ENCODE measurements around the gene TMEM256. TPM values are rescaled to one million over a fixed set of nuclear protein-coding genes. Genes with fewer than 3 reads are reported as not detected.

TMEM256 gene
- total and polyA plus RNA-seq, 2 experiments from 2014 or later = 40.1 to 59.3 TPM

DNA sequence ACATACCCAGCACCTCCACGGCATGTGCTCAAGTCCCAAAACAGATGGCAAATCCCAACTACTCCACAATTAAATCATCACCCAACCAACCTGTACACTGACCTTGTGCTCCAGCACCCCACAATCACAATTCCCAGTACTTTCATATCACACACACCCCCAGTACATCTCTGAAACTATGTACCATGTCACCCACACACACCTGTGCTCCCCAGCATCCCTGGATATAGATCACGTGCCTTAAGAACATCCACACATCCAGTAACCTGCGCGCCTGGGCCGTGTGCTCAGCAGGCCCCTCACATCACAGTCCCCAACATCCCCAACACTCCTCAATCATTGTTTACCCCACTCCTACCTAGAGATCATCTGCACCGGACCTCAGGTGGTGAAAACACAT lies 5.8 kb upstream of the TMEM256 start:
- in situ Hi-C loops (cut with MboI) = no loop called here
- H3K4me2 ChIP-seq (ENCODE audit: unreplicated experiment) = no peak overlapping the region
- no peak for DNase-seq
- no peak overlapping the region for H3K9ac ChIP-seq
- no peaks in the 10 kb centered on the region for H3K9me3 ChIP-seq (ENCODE audit: low read depth)
- H3F3A ChIP-seq (ENCODE audit: insufficient read depth) = peaks cover 12% of the 10 kb centered on the region
- H2AFZ ChIP-seq = no peak overlapping the region
- no peaks in the 10 kb centered on the region for H3K9me2 ChIP-seq (ENCODE audit: insufficient read depth)
- H3K4me3 ChIP-seq = no peak overlapping the region
- no peak overlapping the region for H3K27ac ChIP-seq
- TF ChIP-seq EZH2 (IDR thresholded peaks at IDR 0.05; ENCODE audit: insufficient read depth, poor library complexity, severe bottlenecking) (no peak), EZH2phosphoT487 (IDR thresholded peaks at IDR 0.05; ENCODE audit: insufficient read depth, low read depth) (no peak)
- no peaks in the 10 kb centered on the region for H4K20me1 ChIP-seq (ENCODE audit: insufficient read depth)
- no peaks in the 10 kb centered on the region; the same call in 1 of the 2 replicates for H3K79me2 ChIP-seq (ENCODE audit: insufficient read depth)
- no peaks in the 10 kb centered on the region for H3K36me3 ChIP-seq (ENCODE audit: low read depth)
- no peaks in the 10 kb centered on the region for H3K27me3 ChIP-seq (replicated peaks; ENCODE audit: insufficient read depth)
- peaks cover 16% of the 10 kb centered on the region for H3K4me1 ChIP-seq (ENCODE audit: insufficient read depth)
- WGBS, 2 experiments (ENCODE audit: low coverage in 1 of 2, low lambda C conversion rate in 2 of 2, missing lambda C conversion rate in 2 of 2) = 91 to 94% methylated on average over 6 of the region's 6 CpGs

DNA sequence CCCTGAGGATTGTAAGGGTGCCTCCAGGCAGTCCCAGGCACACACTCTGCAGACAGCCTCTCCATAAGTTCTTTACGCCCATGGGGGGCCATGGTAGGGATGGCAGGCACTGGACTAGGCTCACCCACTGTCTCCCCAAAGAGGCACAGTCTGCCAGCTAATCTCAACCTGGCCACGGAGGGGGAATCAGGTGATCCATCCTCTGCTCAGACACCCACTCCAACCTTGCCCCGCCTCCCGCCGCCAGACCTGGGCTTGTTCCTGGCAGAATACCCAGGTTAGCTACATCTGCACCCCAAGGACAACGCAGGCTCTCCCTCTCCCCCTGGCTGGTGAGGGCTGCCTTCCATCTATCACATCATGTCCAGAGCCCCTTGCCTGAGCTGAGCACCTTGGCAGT lies 5.0 kb upstream of the TMEM256 start:
- peaks cover 12% of the 10 kb centered on the region for H3F3A ChIP-seq (ENCODE audit: insufficient read depth)
- no peak overlapping the region for H3K4me2 ChIP-seq (ENCODE audit: unreplicated experiment)
- no peak overlapping the region for H3K27ac ChIP-seq
- in situ Hi-C loops (cut with MboI) = no loop called here
- H3K27me3 ChIP-seq (replicated peaks; ENCODE audit: insufficient read depth) = no peaks in the 10 kb centered on the region
- no peak overlapping the region for H2AFZ ChIP-seq
- H3K36me3 ChIP-seq (ENCODE audit: low read depth) = no peaks in the 10 kb centered on the region
- no peaks in the 10 kb centered on the region for H4K20me1 ChIP-seq (ENCODE audit: insufficient read depth)
- TF ChIP-seq EZH2 (IDR thresholded peaks at IDR 0.05; ENCODE audit: insufficient read depth, poor library complexity, severe bottlenecking) (no peak), EZH2phosphoT487 (IDR thresholded peaks at IDR 0.05; ENCODE audit: insufficient read depth, low read depth) (no peak)
- H3K9me3 ChIP-seq (ENCODE audit: low read depth) = no peaks in the 10 kb centered on the region
- H3K4me1 ChIP-seq (ENCODE audit: insufficient read depth) = peaks cover 16% of the 10 kb centered on the region
- WGBS, 2 experiments (ENCODE audit: low coverage in 1 of 2, low lambda C conversion rate in 2 of 2, missing lambda C conversion rate in 2 of 2) = 91% methylated on average over 6 of the region's 6 CpGs
- no peak overlapping the region for H3K4me3 ChIP-seq
- H3K79me2 ChIP-seq (ENCODE audit: insufficient read depth) = no peaks in the 10 kb centered on the region; the same call in 1 of the 2 replicates
- no peak overlapping the region for H3K9ac ChIP-seq
- H3K9me2 ChIP-seq (ENCODE audit: insufficient read depth) = no peaks in the 10 kb centered on the region
- no peak for DNase-seq

DNA sequence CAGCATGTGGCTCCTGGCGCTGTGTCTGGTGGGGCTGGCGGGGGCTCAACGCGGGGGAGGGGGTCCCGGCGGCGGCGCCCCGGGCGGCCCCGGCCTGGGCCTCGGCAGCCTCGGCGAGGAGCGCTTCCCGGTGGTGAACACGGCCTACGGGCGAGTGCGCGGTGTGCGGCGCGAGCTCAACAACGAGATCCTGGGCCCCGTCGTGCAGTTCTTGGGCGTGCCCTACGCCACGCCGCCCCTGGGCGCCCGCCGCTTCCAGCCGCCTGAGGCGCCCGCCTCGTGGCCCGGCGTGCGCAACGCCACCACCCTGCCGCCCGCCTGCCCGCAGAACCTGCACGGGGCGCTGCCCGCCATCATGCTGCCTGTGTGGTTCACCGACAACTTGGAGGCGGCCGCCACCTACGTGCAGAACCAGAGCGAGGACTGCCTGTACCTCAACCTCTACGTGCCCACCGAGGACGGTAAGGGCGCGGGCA lies 4.4 kb upstream of the TMEM256 start:
- H3F3A ChIP-seq (ENCODE audit: insufficient read depth) = peaks cover 12% of the 10 kb centered on the region
- H3K4me2 ChIP-seq (ENCODE audit: unreplicated experiment) = no peak overlapping the region
- H3K4me3 ChIP-seq = no peak overlapping the region
- no peak overlapping the region for H2AFZ ChIP-seq
- H3K9me3 ChIP-seq (ENCODE audit: low read depth) = no peaks in the 10 kb centered on the region
- no peak for TF ChIP-seq EZH2 (IDR thresholded peaks at IDR 0.05; ENCODE audit: insufficient read depth, poor library complexity, severe bottlenecking)
- no peak for TF ChIP-seq EZH2phosphoT487 (IDR thresholded peaks at IDR 0.05; ENCODE audit: insufficient read depth, low read depth)
- no peaks in the 10 kb centered on the region for H4K20me1 ChIP-seq (ENCODE audit: insufficient read depth)
- H3K9me2 ChIP-seq (ENCODE audit: insufficient read depth) = no peaks in the 10 kb centered on the region
- H3K27me3 ChIP-seq (replicated peaks; ENCODE audit: insufficient read depth) = no peaks in the 10 kb centered on the region
- no peak overlapping the region for H3K27ac ChIP-seq
- DNase-seq = no peak
- no peak overlapping the region for H3K9ac ChIP-seq
- H3K4me1 ChIP-seq (ENCODE audit: insufficient read depth) = peaks cover 11% of the 10 kb centered on the region
- WGBS, 2 experiments (ENCODE audit: low coverage in 1 of 2, low lambda C conversion rate in 2 of 2, missing lambda C conversion rate in 2 of 2) = 88 to 96% methylated on average over 15 to 46 of the region's 58 CpGs
- in situ Hi-C loops (cut with MboI) = no loop called here
- no peaks in the 10 kb centered on the region for H3K36me3 ChIP-seq (ENCODE audit: low read depth)
- H3K79me2 ChIP-seq (ENCODE audit: insufficient read depth) = no peaks in the 10 kb centered on the region; the same call in 1 of the 2 replicates

DNA sequence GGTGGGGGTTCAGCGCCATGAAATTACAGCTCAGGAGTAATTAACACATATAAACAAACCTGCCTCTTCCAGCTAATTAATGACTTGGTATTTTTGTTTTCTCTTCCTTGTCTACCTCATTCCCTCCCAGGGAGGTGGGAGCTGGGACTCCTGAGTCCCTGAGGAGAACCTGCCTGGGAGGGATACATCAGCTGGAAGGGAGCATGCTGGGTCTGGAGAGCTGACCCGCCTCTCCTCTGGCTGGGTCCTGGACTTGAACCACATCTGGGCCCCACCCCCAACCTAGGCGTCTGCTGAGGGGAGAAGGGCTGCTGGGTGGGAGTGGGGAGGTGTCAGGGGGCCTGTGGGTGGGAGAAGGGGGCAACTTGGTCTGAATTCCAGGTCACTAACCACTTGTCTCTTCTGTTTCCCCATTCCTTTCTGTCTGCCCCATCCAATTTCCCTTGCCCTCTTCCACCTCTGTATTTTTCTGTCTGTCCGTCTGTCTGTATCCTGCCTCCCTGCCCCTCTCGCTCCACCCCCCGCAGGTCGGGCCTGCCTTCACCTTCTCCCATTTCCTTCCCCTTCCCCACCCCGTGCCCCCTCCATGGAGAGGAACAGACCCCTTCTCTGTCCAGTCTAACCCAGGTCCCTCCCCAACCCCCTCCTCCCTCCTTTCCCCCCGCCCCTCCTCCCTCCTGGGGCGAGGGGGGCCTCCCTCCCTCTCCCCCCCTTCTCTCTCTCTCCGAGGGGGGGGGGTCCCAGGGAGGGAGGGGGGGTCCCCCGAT lies 3.8 kb upstream of the TMEM256 start, which contains the start of gene NLGN2:
TSS of gene NLGN2 (plus strand) at position 361 of the 767 bp plus-strand sequence. CDS start 411 bp downstream, outside the sequence.
- Histone ChIP-seq H3K9me3 (ENCODE audit: low read depth) (no peaks in the 10 kb centered on the region), H3K27me3 (replicated peaks; ENCODE audit: insufficient read depth) (no peaks in the 10 kb centered on the region), H3F3A (ENCODE audit: insufficient read depth) (peaks cover 7% of the 10 kb centered on the region), H3K4me3 (no peak within 1 kb of the TSS), H3K27ac (no peak within 1 kb of the TSS), H3K9me2 (ENCODE audit: insufficient read depth) (no peaks in the 10 kb centered on the region), H2AFZ (no peak within 1 kb of the TSS), H3K79me2 (ENCODE audit: insufficient read depth) (peaks cover 5% of the 10 kb centered on the region; the same call in 1 of the 2 replicates), H3K9ac (no peak within 1 kb of the TSS), H3K4me2 (ENCODE audit: unreplicated experiment) (no peak within 1 kb of the TSS), H3K4me1 (ENCODE audit: insufficient read depth) (peaks cover 10% of the 10 kb centered on the region), H4K20me1 (ENCODE audit: insufficient read depth) (no peaks in the 10 kb centered on the region), H3K36me3 (ENCODE audit: low read depth) (no peaks in the 10 kb centered on the region)
- in situ Hi-C loops (cut with MboI) = no loop called here
- no peak for DNase-seq
- 71 to 85% methylated on average over 3 to 12 of the region's 12 CpGs for WGBS, 2 experiments (ENCODE audit: low coverage in 1 of 2, low lambda C conversion rate in 2 of 2, missing lambda C conversion rate in 2 of 2)
- TF ChIP-seq EZH2 (IDR thresholded peaks at IDR 0.05; ENCODE audit: insufficient read depth, poor library complexity, severe bottlenecking) = no peak
- no peak for TF ChIP-seq EZH2phosphoT487 (IDR thresholded peaks at IDR 0.05; ENCODE audit: insufficient read depth, low read depth)
